GM12872 (cell line): ENCODE data around the gene LLGL2.
A peak's percentile ranks its signal among the peaks of the same experiment; 100 is the strongest.

ENCODE experiments used
- TF ChIP-seq, protein P1 (sequence below): IDR thresholded peaks from 3 replicates; pipeline ENCODE4 v1.5.1; 2011; ENCODE audit warnings: low read depth, mild to moderate bottlenecking, low read length, moderate library complexity; ENCODE audit not compliant: insufficient read depth

The LLGL2 gene

DNA sequence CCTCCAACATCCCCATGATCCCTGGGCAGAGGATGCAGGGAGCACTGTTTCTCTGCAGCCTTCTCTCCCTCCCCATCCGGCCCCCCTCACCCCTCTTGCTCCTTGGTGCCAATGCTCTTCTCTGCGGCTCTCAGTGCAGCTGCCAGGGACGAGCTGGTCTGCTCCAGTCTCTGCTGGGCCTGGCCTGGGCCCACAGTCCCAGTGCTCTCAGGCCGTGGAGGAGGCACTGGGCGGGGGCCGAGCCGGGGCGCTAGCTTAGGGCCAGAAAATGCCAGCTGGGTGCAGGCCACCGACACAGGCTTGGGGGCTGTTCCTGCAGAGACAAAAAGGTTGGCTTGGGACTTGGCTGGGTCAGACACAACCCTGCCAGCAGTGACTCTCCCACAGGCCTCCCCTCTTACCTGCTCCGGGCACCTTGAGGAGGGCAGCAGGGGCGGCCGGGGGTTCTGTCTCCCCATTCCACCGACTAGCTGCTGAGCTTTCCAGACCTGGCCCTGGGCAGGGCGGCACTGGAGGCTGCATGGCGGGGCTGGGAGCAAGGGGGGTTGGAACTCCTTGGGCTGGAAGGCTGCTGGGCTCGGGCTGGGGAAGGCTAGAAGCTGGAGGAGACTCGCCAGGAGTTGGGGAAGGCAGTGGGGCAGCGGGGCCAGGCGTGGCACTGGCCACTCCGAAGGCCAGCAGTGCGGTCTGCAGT, 24.0 kb upstream of the LLGL2 start:
- TF ChIP-seq, protein P1, sequence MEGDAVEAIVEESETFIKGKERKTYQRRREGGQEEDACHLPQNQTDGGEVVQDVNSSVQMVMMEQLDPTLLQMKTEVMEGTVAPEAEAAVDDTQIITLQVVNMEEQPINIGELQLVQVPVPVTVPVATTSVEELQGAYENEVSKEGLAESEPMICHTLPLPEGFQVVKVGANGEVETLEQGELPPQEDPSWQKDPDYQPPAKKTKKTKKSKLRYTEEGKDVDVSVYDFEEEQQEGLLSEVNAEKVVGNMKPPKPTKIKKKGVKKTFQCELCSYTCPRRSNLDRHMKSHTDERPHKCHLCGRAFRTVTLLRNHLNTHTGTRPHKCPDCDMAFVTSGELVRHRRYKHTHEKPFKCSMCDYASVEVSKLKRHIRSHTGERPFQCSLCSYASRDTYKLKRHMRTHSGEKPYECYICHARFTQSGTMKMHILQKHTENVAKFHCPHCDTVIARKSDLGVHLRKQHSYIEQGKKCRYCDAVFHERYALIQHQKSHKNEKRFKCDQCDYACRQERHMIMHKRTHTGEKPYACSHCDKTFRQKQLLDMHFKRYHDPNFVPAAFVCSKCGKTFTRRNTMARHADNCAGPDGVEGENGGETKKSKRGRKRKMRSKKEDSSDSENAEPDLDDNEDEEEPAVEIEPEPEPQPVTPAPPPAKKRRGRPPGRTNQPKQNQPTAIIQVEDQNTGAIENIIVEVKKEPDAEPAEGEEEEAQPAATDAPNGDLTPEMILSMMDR, result no peak

DNA sequence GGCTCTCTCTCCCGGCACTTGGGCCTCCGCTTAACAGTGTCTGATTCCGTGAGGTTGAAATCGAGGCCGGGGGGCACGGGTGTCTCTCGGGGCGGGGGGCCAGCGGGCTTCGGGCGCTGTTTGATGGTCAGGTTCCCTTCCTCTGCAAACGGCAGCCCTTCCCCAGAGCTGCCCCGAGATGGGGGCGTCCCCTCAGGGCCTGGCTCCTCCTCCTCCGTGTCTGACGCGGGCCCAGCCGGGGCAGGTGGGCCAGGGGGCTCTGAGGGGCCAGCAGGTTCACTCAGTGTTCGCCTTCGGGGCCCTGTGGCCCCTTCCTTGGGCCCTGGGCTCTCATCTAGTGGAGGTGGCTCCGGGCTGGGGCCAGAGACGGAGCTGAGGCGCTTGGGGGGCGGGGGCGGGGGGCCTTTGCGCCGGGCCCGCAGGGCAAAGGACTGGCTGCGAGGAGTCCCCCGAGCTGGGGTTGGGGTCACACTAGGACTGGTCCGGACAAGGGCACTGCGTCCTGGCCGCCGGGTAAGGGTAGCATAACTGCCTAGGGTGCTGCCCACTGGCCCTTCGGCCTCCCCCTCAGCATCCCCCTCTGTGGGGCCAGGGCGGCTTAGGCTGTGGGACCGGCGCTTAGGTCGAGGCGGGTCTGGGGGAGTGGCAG, 23.3 kb upstream of the LLGL2 start:
- TF ChIP-seq, protein P1, result no peak

GRCh38 chr17:75502721-75503329, 22.7 kb upstream of the LLGL2 start:
- TF ChIP-seq, protein P1, result no peak

DNA sequence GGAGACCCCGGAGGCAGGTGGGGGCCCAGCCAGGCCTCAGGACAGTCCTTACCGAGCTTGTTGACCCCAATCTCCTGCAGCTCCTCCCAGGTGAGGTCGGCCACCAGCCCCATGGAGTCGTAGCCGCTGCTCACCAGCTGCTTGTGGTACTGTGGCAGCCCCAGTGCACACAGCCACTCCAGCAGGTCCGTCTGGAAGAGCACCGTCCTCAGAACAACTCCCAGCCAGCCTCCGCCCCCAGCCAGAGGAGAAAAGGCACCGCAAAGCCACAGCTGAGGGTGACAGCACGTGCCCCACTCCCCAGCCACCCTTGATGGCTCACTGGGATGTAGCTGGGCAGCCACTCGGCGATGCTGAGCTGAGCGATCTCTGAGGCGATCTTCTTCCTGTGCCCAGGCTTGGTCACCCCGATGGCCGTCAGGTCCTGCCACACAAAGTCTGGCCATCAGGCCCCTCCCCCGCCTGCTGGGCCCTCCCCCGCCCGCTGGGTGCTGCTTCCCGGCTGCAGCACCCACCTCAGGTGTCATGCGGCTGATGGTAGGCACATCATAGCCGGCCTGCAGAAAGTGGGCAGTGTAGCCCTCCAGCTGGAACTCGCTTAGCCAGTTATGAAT, 22.1 kb upstream of the LLGL2 start:
- TF ChIP-seq, protein P1, result no peak

- TF ChIP-seq, protein P1, result no peak
Observed at GRCh38 chr17:75503976-75504346, 21.5 kb upstream of the LLGL2 start.

DNA sequence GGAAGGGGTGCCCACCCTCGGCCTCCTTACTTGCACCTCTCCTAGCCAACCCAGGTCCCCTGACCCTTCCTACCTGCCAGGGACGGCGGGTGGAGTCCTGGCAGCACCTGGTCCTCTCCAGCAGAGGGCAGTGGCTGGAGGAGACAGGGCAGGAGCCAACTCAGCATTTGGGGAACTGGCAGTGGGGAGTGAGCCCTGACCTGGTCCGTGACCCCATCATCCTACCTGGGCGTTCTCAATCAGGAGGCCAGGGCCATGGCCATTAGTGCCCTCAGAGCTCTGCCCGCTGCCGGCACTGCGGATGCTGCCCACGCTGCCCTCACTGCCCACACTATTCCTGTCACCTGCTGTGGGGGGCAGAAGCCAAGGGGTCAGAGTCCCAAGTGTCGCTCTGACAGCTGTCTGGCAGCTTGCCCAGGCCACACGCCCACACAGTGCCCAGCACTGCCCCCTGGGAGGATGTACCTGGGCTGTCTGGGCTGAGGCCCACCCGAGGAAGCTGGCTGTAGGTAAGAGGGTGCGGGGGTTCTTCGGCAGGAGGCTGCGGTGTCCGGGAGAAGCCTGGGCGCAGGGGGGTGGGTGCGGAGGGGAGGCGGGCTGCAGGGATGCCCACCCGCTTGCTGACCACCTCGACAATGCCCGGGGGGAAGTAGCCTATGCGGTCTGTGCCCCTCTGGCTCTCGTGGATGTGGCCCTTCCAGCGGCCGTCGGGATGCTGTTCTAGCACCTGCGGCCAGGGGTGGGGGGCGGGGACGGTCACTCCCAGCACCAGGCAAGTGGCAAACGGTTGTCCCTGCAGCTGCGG, 20.9 kb upstream of the LLGL2 start:
- TF ChIP-seq, protein P1, result peak; percentile 85

DNA sequence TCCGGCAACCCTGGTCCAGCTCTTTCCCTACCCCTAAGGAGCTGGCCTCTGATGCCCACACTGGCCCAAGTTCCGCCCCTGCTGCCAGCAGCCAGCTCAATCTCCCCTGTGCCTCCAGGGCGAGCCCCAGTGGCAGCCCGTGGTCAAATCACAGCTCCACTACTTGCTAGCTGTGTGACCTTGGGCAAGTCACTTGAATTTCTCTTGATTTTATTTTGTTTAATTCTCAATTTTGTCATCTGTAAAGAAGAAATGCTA, 20.4 kb upstream of the LLGL2 start:
- TF ChIP-seq, protein P1, result no peak
